ENCODE measurements around the gene SAPCD2.

DNA sequence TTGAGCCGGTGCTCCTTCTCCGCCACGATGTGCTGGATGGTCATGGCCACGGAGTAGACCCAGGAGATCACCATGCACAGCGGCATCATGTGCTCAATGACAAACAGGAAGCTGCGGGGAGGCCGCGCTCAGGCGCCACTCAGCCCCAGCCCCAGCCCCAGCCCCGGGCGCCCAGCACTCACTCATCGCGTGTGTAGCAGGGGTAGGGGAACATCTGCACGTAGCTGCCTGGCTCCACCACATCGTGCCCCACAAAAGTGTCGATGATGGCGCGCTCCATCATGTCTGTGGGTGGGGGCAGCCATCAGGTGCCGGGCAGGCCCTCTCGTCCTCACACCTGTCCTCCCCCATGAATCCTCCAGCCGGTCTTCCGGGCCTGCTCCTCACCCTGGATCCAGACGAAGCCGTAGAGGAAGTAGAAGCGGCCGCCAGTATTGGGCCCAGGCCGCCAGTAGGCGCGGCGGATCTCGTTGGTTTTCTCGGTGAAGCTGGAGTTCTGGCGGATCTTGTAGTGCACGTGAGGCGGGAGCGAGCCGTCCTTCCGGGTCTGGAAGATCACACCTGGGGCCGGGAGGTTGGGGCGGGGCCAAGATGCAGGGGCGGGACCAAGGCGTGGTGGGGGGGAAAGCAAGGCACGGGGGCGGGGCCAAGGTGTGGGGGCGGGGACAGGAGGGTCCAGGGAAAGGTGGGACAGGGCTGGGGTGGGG, 52.4 kb downstream of the SAPCD2 start:
- TF ChIP-seq, protein P1, sequence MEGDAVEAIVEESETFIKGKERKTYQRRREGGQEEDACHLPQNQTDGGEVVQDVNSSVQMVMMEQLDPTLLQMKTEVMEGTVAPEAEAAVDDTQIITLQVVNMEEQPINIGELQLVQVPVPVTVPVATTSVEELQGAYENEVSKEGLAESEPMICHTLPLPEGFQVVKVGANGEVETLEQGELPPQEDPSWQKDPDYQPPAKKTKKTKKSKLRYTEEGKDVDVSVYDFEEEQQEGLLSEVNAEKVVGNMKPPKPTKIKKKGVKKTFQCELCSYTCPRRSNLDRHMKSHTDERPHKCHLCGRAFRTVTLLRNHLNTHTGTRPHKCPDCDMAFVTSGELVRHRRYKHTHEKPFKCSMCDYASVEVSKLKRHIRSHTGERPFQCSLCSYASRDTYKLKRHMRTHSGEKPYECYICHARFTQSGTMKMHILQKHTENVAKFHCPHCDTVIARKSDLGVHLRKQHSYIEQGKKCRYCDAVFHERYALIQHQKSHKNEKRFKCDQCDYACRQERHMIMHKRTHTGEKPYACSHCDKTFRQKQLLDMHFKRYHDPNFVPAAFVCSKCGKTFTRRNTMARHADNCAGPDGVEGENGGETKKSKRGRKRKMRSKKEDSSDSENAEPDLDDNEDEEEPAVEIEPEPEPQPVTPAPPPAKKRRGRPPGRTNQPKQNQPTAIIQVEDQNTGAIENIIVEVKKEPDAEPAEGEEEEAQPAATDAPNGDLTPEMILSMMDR (IDR thresholded peaks at IDR 0.05), result no peak
- no peak for TF ChIP-seq POLR2AphosphoS5 (IDR thresholded peaks at IDR 0.05; ENCODE audit: insufficient read depth in 1 of 2, low read depth in 1 of 2)
- no peak for TF ChIP-seq POLR2A (IDR thresholded peaks at IDR 0.05)
